Measurements from ENCODE around the gene HYOU1.
"Not testable (repeated sequence)": the region's sequence is repeated elsewhere in the genome, so short reads cannot be mapped to it uniquely, and the experiment has no call there.

HYOU1 gene

DNA sequence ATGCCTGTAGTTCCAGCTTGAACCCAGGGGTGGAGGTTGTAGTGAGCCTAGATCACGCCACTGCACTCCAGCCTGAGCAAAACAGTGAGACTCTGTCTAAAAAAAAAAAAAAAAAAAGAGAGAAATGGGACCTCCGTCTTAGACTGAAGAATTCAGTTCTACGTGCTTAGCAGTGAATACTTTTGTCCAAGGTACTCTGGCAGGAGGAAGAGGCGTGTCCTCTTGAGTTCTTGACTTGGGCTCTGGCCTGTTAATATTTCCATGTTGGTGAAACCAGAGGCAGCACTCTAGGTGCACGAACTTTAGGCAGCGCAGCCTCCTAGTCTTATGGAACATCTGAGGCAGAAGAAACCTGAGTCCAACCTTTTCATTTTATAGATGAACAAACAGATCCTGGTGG, 30.1 kb upstream of the HYOU1 start:
- DNase-seq, result no peak

DNA sequence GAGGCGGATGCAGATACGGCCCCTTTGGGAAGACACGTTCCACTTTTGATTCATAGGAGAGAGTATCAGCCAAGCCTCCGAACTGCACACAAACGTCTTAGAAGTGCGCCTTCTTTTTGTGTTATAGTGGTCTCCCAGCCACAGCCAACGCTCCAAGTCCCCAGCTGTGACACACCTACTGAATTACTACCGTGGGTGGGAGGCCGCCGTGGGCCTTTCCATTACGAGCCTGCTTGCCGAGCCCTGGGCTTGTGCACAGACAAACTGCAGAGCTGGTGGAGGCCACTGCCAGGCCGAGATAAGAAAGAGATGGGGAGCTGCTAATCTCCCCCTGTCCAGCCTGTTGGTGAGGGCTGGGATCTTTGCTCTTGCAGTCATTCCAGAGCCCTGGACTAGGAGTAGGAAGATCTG, 28.4 kb upstream of the HYOU1 start:
- DNase-seq, result peak; percentile 45 to 69

DNA sequence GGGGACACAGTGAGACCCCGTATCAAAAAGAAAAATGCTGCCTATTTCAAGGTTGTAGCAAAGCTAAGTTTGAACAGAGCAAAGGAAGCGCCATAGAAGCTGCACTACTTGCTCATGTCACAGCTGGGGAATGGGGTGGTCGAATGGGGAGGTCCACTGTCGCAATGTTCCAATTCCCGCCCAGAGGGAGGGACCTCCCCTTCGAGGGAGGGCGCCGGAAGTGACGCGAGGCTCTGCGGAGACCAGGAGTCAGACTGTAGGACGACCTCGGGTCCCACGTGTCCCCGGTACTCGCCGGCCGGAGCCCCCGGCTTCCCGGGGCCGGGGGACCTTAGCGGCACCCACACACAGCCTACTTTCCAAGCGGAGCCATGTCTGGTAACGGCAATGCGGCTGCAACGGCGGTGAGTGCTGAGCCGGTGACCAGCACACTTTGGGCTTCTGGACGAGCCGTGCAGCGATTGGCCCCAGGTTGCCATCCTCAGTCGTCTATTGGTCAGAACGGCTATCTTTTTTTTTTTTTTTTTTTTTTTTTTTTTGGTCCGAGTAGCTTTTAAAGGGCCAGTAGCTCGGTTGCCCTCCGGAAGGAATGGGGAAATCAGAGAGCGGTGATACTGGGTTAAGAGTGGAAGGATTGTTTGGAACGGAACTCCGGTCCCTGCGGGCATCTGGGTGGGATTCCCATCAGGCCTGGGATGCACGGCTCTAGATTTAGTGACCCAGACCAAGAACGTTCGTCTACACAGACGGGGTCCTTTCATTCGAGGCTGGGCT, 27.8 kb upstream of the HYOU1 start, which contains the start of gene HMBS:
TSS of gene HMBS (plus strand) at position 219 of the 774 bp plus-strand sequence. CDS start at position 372, 153 bp downstream.
- DNase-seq, result peak; percentile 87 to 92

DNA sequence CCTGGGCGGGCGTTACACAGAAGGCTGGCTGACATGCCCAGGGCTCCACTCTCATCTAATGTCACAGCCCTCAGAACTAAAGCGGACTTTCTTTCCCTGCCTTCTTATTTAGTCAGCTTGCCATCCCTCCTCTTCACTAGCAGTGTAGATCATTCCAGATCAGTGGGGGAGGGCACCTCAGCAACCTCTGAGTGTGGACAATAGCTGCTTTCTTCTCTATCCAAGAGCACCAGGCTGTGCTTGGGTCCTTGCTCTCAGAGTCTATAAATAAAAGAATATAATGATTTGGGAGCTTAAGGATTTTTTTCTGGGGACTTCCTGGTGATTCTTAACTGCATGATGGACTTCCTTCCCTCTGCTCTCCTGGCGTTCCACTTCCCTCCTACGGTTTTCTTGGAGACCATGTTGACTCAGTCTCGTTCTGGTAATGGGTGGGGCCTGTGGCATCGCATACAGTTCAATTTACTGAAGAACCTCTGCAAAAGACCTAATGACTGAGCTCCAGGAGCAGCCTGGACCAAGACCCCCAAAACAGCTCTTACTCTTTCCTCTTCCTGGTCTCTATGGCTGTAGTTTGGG, 24.8 kb upstream of the HYOU1 start:
- no peak for DNase-seq

DNA sequence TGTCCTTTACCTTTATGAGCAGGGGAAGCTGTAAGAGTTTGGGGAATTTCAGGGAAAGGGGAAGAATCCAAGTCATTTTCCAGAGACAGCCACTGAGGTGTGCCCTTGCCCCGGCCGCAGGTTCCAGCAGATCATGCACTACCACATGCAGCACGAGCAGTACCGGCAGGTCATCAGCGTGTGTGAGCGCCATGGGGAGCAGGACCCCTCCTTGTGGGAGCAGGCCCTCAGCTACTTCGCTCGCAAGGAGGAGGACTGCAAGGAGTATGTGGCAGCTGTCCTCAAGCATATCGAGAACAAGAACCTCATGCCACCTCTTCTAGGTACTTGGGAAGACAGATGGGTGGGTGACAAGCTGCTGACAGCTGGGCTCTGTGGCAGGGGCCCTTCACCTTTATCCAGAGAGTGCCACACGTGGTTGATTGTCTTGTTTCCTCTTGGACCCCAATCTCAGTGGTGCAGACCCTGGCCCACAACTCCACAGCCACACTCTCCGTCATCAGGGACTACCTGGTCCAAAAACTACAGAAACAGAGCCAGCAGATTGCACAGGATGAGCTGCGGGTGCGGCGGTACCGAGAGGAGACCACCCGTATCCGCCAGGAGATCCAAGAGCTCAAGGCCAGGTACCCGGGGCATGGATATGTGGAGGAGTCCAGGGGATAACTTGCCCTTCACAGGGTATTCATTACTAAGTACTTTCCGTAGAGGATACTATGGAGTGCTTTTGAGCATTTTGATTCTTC, 21.8 kb upstream of the HYOU1 start:
- no peak for DNase-seq

DNA sequence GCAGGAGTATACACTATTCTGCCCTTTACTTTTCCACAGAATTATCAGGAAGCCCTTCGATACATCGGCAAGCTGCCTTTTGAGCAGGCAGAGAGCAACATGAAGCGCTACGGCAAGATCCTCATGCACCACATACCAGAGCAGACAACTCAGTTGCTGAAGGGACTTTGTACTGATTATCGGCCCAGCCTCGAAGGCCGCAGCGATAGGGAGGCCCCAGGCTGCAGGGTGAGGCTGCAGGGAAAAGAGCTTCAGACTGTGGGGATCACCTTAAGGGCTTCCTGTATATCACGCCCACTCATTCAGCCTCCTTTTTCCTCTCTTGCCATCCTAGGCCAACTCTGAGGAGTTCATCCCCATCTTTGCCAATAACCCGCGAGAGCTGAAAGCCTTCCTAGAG, 20.8 kb upstream of the HYOU1 start:
- DNase-seq, result no peak

DNA sequence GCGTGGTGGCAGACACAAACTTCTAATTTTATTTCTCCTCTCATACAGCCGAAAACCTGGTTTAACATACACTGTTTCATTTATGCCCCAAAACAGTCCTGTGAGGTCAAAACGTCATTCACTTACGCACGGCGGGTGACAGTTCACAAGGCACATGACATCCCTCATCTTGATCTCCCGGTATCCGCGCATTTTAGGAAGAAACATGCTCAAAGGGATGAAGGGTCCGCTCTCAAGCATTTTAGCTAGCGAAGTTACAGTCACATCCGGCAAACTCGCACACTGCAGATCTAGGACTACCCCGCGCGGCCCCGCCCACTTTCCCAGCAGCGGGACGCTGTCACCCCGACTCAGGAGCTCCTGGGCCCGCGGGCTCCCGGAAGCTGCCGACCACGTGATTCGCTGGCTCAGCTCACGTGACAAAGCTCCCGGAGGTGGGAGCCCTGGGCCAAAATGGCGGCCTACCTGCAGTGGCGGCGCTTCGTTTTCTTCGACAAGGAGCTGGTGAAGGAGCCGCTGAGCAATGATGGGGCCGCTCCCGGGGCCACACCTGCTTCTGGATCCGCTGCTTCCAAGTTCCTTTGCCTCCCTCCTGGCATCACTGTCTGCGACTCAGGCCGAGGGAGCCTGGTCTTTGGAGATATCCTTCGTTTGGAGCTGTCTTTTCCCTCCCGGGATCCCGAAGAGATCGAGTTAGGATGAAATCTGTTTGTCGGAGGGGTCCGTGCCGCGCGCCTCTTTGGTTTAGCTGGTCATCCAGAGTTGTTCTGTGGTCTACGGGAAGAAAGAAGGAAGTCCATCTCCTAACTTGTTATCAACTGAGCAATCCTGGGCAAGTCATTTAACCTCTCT, 10.6 kb upstream of the HYOU1 start, which contains the start of gene VPS11:
TSS of gene VPS11 (plus strand) at position 448 of the 852 bp plus-strand sequence. CDS start at position 454, 6 bp downstream.
- peak; percentile 97 to 98 for DNase-seq

DNA sequence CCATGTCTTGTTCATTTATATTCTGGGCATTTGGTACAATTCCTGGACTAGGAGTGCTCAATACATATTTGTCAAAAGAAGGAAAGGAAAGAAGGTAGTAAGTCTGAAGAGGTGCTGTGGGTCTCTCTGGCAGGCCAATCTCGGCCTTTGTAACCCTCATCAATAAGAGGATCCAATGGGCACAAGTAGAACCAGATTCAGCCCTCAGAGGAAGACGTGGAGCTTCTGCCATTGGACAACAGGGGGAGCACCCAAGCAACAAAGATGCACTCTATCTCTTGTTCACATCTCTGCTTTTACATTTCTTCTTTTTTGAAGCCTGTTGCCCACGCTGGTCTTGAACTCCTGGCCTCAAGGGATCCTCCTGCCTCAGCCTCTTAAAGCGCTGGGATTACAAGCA, 8.4 kb upstream of the HYOU1 start:
- peak in 1 of 2 experiments; percentile 45 for DNase-seq

DNA sequence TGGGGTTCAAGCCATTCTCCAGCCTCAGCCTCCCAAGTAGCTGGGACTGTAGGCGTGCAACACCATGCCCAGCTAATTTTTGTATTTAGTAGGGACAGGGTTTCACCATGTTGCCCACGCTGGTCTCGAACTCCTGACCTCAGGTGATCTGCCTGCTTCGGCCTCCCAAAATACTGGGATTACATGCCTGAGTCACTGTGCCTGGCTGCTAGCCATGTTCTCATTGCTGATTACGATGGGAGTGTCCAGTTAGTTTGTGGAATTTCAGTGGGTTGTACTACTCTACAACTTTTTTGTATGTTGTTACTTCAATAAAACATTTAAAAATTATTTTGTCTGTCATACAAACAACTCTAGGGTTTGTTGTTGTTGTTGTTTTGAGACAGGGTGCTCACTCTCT, 5.8 kb upstream of the HYOU1 start:
- DNase-seq, result no peak

DNA sequence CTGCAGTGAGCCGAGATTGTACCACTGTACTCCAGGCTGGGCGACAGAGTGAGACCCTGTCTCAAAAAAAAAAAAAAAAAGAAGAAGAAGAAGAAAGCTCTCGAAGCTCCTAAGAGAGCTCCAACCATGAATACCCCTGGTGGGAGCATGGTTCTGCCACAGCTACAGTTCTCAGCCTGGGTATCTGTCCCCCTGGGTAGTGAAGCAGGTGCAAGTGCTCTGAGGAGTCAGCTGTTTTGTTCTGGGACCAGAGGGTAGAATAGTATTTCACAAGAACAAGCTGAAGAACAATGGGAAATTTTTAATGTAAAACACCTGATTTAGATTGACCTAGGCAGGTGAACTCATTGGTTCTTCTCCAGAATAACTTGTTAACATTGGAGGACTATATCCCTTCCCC, 4.3 kb upstream of the HYOU1 start:
- DNase-seq, result no peak

DNA sequence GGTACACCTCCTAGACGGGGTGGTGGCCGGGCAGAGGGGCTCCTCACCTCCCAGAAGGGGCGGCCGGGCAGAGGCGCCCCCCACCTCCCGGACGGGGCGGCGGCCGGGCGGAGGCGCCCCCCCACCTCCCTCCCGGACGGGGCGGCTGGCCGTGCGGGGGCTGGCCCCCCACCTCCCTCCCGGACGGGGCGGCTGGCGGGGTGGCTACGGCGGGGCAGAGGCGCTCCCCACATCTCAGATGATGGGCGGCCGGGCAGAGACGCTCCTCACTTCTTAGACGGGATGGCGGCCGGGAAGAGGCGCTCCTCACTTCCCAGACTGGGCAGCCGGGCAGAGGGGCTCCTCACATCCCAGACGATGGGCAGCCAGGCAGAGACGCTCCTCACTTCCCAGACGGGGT, 2.1 kb upstream of the HYOU1 start:
- not testable (repeated sequence) for DNase-seq

DNA sequence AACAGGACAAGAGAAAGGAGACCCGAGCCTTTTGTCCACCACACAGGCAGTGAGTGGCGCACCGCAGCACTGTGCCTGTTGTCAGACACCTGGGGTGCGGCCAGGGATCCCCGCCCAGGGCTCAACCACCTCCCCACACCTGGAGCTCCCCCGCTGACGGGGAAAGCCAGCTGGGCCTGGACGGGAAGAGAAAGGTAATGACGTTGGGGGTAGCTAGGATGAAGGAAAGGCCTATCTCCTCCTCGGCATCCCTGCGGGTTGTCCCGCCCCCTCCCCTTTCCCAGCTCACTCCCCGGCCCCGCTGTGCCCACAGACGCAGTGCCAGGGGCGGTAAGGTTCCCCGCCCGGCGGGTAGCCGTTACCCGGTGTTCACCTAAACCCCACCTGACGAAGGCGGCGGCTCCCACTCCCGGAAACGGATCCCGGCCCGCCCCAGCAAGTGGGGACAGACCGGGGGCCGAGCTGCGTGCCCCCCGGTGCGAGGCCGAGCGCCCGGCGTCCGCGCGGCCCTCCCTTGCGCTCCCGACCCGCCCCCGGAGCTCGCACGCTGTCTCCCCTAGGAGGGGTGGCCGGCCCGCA, 495 bp downstream of the HYOU1 start:
- DNase-seq, result peak; percentile 30 to 33

DNA sequence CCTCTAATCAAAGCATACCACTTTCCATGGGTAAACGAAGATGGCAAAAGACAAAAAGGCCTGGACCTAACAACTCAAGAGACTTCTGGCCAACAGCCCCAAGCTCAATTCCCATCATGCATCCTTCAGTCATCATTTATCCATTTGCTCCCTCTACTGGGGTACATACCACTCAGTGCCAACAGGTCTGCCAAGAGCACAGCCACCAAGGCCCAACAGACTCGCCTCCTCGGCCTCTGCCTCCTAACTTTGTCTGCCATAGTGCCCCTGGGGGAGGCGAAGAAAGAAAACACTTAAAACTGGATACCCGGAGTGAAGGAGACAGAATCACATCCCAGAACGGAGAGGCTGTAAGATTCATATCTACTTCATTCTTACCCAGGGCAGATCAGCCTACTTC, 1.1 kb downstream of the HYOU1 start:
- DNase-seq, result no peak

DNA sequence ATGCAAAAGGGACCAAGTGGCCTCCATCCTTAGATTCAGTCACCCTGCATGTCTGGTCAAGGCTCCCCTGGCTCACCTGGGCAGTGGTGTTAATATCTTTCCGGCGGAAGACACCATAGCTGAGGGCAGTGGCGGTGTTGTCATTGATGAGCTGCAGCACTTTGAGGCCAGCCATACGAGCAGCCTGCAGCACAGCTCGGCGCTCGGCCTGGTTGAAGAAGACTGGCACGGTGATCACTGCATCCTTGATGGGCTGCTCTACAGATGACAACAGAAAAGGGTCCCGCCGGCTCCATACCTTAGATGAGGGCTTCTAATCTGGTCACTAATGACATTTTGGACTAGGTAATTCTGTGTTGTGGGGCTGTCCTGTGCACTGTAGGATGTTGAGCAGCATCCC, 2.6 kb downstream of the HYOU1 start:
- DNase-seq, result no peak

DNA sequence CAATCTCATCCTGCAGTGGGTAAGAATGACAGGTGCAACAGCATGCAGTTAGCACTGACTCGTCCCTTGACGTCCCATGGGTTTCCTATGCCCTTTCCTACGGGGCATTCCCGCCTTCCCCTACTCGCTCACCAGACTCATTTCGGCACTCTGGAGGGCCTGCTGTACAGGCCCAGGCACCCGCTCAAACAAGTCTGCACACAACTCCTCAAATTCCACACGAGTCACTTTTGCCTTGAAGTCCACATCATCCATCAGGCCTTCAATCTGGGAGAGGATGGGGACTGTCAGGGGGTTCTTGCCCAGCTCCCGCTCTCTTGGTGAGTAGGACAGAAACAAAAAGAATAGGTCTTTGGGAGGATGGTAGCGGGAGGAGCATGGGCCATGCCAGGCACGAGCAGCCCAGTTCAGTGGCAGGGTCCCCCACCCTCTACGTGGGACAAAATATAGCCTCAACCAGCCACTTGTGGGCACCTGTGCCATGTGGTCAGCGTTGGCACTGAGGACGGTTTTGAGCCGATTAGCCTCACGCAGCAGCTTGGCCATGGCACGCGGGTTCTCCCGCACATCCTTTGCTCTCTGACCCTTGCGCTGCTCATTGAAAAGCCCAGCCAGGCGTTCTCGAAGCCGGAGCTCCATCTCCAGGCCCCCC, 4.7 kb downstream of the HYOU1 start:
- DNase-seq, result no peak

DNA sequence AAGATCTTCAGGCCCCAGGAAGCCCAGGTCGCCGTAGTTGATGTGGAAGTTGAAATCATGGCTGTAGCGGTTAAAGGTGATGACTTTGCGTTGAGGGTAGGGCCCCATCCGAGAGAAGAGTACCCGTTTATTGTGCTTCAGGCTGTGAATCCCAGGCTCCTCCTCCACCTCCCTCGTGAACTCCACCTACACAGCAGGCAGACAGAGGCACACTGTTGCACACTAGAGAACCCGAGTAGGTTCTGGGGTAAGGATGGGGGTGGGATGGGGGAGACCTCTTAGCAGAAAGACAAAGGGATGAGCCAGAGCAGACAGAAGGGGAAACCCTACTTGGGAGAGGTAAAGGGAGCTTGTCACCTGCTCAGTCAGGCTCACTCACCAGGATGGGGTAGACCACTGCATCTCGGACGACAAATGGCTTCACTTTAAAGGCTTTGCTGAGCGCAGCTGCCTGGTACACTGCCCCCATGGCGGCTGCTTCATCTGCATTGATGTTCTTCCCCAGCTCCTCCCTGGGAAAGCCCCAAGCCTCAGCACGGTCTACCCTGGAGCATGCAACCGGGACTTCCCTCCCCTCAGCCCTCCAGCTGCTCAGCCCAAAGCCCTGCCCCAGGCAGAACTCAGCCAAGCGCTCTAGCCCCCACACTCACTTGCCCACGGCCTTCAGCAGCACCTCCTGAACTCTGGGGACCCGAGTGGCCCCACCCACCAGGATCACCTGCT, 5.4 kb downstream of the HYOU1 start:
- DNase-seq, result peak; percentile 22 to 28

DNA sequence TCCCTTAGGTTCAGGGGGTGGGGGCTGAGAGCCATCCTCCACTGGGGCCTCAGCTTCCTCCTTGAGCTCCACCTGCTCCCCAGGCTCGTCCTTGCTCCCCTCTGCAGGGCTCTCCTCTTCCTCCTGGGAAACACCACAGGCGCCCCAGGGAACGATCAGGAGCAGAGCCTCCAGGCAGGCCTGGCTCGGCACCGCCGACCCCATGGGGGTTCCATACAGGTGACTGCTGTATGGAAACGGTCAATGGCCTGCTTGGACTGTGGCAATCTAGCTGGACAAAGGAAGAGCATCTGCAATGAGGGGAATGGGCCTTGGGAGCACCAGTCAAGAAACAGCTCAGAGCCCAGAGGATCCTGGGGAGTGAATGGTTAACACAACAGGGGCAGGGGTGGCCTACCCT, 7.9 kb downstream of the HYOU1 start:
- no peak for DNase-seq

DNA sequence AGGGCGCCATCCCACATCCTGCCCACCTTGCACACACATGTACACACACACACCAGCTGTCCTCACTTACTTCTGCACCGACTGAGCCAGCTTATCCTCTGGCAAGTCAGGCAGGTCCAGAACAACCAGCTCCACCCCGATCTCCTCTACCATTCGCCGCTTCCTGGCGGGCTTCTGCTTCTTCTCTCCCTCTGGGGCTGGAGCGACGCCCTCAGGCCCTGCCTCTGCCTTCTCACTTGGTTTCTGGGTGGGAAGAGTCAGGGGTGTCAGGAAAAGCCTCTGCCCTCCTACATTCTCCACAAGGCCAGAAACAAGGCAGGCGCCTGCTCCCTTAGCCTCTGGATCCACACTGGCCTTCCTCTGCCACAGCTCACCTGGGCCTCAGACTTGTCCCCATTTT, 8.4 kb downstream of the HYOU1 start:
- DNase-seq, result no peak

DNA sequence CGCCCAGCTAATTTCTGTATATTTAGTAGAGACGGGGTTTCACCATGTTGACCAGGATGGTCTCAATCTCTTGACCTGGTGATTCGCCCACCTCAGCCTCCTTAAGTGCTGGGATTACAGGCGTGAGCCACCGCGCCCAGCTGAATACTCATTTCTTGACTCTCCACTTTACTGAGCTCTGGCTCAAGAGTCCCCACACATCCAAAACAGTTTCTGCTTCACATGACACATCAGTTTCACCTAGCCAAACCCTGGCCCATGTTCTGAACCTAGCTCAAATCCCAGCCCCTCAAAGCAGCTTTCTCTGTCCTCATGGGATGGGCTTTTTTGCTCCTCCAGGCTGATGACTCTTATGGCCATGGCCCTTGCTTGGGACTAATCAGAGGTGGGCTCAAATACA, 9.8 kb downstream of the HYOU1 start:
- DNase-seq, result no peak

DNA sequence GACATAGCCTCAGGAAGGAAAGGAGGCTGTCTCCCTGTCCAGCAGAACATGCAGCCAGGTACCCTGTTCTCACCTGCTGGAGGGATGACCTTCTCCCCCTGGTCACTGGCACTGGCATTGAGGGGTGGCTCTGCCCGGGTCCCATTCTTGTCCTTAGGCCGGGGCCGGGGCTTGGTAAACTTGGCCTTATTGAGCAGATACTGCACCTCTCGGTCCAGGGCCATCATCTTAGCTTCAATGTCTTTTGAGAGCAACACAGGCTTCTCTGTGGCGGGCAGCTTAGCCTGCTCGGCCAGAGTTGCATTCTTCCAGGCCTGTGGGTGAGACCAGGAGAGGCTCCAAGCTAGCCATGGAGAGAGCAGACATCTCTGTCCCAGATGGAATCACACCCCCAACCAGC, 10.5 kb downstream of the HYOU1 start:
- no peak for DNase-seq

DNA sequence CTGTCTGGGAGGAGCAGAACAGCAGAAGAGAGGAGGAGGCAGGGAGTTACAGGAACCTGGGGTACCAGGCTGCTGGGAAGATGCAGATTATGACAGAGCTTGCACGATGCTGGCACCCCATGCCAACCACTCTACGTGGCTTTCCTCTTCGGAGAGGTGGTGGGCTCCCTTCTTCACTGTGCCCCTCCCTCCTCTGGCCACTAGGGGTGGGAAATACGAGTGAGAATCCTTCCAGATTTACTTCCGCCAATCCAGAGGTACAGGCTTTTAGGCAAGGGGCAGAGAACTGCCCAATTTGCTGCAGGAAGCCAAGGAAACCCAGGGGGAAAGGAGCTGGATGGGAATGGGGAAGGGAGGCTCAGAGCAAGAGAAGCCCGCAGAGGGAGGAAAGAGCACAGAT, 12.3 kb downstream of the HYOU1 start:
- no peak for DNase-seq
